NCI-H82 (cell line): ENCODE results near the gene GMPS.
A peak's percentile ranks its signal among the peaks of the same experiment; 100 is the strongest.
"Not testable (repeated sequence)": the region's sequence is repeated elsewhere in the genome, so short reads cannot be mapped to it uniquely, and the experiment has no call there.

Source experiments
- DNase-seq: peaks from one replicate; lab custom pipeline; 2025; lab: John Stamatoyannopoulos, UW

Gene GMPS

DNA sequence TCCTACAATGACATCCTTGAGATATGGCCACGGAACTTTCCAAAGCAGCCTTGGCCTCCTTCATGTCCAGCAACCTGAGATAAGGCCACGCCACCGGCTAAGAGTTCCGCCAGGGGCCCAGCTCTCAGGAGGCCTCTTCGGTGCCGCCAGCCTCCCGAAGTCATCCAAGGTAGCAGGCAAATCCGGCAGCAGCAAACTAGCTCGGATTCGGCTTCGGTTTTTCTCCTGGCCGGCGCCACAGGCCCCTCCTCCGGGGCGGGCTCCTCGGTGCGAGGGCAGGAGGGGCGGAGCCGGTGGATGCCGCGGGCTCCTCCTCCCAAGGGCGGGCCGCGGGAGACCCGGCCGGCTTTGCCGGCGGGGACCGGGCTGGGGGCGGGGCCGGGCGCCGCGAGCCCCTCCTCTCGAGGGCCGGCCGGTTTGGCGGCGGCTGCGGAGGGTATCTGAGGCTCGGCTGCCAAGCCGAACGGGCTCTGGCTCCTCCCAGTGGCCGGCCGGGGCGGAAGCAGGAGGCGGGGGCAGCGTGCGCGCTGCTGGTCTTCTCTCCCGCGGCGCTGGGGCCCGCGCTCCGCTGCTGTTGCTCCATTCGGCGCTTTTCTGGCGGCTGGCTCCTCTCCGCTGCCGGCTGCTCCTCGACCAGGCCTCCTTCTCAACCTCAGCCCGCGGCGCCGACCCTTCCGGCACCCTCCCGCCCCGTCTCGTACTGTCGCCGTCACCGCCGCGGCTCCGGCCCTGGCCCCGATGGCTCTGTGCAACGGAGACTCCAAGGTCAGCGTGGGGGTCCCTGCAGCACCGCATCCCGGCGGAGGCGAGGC is at the start of gene GMPS:
GMPS (plus strand) TSS at position 518 of the 812 bp plus-strand sequence; CDS start at position 739, 221 bp downstream.
- DNase-seq = peak; percentile 100

- not testable (repeated sequence) for DNase-seq
These were observed 41.9 kb upstream of the GMPS start for GRCh38 chr3:155828490-155829098.

GRCh38 chr3:155835341-155836071 is 34.9 kb upstream of the GMPS start:
- DNase-seq = no peak

DNA sequence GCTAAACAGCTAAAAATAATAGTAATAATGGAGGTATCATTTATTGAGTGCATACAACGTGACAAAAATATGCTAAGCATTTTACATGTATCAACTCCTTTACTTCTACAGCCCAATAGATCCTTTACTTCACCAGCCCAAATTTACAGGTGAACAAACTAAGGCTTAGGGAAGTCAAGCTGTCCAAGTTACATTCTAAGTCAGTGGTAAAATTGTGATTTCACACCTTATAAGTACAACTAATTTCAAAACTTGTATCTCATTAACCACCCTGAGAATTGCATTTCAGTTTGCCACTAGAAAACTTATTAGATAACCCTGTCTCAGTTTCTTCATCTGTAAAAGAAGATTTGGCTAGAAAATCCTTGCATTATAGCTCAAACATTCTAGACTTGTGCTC is 26.9 kb upstream of the GMPS start:
- DNase-seq = no peak

GRCh38 chr3:155846119-155846518 is 24.3 kb upstream of the GMPS start:
- DNase-seq = no peak

DNA sequence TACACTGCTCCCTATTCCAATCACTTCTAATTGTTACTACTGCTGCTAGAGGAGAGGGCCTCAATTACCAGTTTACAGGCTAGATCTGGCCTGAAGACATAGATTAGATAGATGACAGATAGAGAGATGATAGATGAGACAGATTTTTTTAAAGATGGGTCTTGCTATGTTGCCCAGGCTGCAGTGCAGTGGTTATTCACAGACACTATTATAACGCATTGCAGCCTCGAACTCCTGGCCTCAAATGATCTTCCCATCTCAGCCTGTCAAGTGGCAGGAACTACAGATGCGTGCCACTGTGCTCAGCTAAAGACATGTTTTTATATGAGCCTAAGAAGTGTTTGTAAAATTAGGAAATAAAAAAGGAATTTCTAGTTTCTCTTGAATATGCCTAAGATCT is 22.5 kb upstream of the GMPS start:
- no peak for DNase-seq

GRCh38 chr3:155849404-155849803 is 21.0 kb upstream of the GMPS start:
- DNase-seq = not testable (repeated sequence)

DNA sequence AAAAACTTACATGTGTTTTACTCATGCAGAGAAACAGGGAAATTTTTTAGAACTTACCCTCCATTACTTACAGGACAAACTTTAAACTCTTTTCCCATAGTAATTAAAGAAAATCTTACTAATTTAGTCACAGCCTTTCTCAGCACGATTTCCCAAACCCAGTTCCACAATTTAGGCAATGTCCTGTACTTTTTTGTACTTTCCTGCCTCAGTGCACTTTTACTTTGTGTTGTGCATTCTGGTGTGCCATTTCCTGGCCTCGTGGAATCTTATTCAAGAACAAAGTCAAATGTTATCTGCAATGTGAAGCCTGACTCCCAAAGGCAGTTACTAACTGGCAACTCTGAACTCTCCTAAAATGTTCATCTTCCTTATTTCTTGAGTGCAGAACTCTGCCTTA is 18.1 kb upstream of the GMPS start:
- DNase-seq = no peak

DNA sequence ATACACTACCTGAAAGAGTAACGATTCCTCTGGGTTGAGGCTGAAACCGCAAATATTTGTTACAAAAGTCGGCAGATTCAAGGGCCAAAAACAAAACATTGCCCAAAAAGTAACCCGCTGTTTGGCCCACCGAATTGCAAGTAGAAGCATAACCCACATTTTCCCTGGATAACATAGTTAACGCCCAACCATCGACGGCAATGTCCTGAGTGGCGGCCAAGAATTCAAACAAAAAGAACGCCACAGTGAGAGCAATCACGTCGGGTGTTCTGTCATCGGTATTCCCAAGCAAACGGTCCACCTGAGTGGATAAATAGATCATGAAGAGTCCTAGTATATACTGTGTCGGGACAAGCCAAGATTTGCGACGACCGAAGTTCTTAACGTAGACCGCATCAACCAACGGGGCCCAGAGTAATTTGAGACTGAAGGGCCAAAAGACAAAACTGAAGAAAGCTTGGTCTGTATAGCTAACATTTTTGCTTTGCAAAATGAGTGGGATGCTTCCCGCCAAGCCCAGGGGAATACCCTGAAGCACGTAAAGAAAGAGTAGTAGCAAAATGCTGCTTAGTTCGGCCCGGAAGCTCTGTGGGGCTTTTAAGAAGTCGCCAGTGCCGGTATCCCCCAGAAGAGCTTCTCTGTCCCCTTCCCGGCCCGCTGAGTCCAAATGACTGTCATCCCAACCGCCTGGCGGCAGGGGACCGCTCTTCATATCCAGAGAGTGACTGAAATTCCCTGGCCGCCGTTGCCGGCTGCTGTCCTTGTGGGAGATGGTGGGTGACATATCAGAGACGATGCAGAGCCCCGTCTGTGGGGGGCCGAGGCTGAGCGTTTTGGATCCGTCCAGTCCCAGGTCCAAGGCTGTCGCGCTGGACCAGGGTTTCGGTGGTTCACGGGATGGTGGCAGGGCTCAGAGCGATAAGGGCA is 17.0 kb upstream of the GMPS start:
- DNase-seq = peak; percentile 64

DNA sequence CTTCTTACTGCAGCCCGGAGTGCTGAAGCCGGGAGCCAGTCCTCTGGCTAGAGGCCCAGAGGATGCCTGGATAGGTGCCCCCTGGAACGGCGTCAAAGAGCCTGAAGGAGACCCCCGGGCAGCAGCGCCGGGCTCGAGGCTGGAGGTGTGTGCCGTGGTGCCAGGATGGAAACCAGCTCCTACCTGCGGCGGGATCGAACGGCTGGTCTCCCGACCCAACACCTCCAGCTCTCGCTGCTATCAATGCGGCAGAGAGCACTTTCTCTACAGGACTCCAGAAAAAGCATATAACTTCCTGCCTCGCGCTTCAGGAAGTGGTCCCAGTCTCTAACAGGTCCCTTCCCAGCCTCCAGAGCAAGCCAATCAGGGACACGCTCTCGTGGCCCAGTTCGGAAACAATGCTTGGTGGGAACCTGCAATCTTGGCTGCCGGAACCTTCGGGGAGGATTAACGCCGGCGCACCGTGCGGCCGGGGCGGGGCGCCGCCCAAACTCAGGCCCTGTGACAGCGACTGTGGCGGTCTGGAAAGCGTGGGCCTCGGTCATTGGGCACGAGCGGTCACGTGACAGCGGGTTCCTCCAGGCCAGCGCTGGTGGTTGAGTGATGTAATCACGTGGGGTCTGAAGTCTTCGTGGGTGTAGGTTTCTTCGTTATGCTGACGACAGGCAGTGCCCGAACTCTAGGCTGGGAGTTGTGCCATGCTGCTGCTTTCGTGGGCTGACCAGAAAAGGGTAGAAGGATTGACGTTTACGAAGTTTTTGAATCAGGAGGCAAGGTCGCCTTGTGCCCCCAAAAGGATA is 16.1 kb upstream of the GMPS start, which contains the start of gene SLC33A1:
SLC33A1 (minus strand) TSS at position 287 of the 800 bp plus-strand sequence. CDS start 430 bp downstream, outside the sequence.
- peak; percentile 99 for DNase-seq

GRCh38 chr3:155859859-155860258 is 10.6 kb upstream of the GMPS start:
- peak; percentile 12 for DNase-seq

GRCh38 chr3:155860424-155860823 is 10.0 kb upstream of the GMPS start:
- not testable (repeated sequence) for DNase-seq

DNA sequence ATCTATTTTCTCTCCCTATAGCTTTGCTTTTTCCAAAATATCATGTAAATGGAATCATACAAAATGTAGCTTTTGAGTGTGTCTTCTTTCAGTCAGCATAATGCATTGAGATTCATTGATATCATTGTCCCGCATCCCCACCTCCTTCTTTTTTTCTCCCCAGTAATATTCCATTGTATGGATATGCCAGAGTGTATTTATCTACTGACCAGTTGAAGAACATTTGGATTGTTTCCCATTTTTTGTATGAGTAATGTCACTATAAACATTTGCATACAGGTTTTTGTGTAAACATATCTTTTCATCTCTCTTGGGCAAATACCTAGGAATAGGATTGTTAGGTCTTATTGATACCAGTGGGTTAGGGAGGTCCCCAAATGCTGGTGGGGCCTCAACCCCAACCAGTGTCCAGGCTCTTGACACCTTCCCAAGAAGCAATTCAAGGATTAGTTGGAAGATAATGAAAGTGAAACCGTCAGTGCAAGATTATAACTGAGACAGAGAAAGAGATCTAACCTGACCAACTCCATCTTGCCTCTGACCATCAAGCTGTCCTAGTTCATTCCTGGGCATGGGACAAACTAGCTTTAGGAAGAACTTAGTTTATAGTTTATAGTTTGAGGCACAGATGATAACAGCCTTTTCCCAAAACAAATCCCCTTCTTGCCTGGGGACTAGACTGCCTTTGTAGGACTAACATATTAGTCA is 8.8 kb upstream of the GMPS start:
- DNase-seq = no peak

- not testable (repeated sequence) for DNase-seq
These were observed 8.0 kb upstream of the GMPS start for GRCh38 chr3:155862290-155862982.

- DNase-seq = no peak
These were observed 7.2 kb upstream of the GMPS start for GRCh38 chr3:155863072-155863784.

- no peak for DNase-seq
These were observed 759 bp upstream of the GMPS start for GRCh38 chr3:155869691-155870090.

GRCh38 chr3:155870945-155871745 is 695 bp downstream of the GMPS start:
- DNase-seq = peak; percentile 63

- DNase-seq = peak; percentile 59
These were observed 1.3 kb downstream of the GMPS start for GRCh38 chr3:155871746-155872158.
